Body of pancreas (tissue), 4 donors: ENCODE results near the gene FIS1. TPM values are rescaled to one million over a fixed set of nuclear protein-coding genes. Genes with fewer than 3 reads are reported as not detected.
"Not testable (repeated sequence)": the region's sequence is repeated elsewhere in the genome, so short reads cannot be mapped to it uniquely, and the experiment has no call there.

Experiments used
- ATAC-seq: fragments of 150-250 bp; one replicate; pipeline ENCODE4 v1.9.1; 2016
- DNase-seq, 4 donors: peaks; one replicate each; pipeline ENCODE4 v3.0.0-alpha.2; 2019
- H3K27ac ChIP-seq, 4 donors: fragments of 200-600 bp; sonication (generic); 1 replicate in 3 of 4; 2 replicates in 1 of 4; pipeline versions ENCODE4 v1.5.1 to v1.6.1; 2016 to 2019; ENCODE audit warnings: mild to moderate bottlenecking in 1 of 4, mixed read lengths in 1 of 4, moderate library complexity in 1 of 4
- H3K27me3 ChIP-seq, 2 donors: fragments of 200-600 bp; sonication (generic); one replicate each; pipeline ENCODE4 v1.6.0; 2016; ENCODE audit warnings: mild to moderate bottlenecking in 1 of 2
- H3K36me3 ChIP-seq, 2 donors: fragments of 200-600 bp; sonication (generic); replicated peaks in 1 of 2; 2 replicates each; pipeline ENCODE4 v1.5.1; 2016; ENCODE audit warnings: low read depth in 2 of 2; ENCODE audit not compliant: insufficient read depth in 1 of 2
- H3K4me1 ChIP-seq: fragments of 200-600 bp; sonication (generic); one replicate; pipeline ENCODE4 v1.6.0; 2016
- H3K4me3 ChIP-seq, 2 donors: fragments of 200-600 bp; sonication (generic); 1 replicate in 1 of 2; 2 replicates in 1 of 2; pipeline ENCODE4 v1.5.1; 2016 to 2019
- H3K9me3 ChIP-seq, 3 donors: fragments of 200-600 bp; sonication (generic); 1 replicate in 2 of 3; 2 replicates in 1 of 3; pipeline ENCODE4 v1.5.1; 2016
- CTCF ChIP-seq, 7 experiments: fragments of 450-650 bp in 4 of 7; fragments of 200-600 bp in 3 of 7; sonication (generic) in 3 of 7; IDR thresholded peaks; one replicate each; pipeline ENCODE4 v1.5.1; 2016 to 2019; ENCODE audit warnings: antibody characterized with exemption in 7 of 7
- POLR2A ChIP-seq, 3 donors: fragments of 450-650 bp; IDR thresholded peaks; one replicate each; pipeline ENCODE4 v1.6.1; 2016; ENCODE audit warnings: antibody characterized with exemption in 3 of 3, mild to moderate bottlenecking in 2 of 3
- WGBS, 2 donors: methylation state at CpG; one replicate each; pipeline ENCODE4 v1.1.5; 2017; 5-methylcytosine and 5-hydroxymethylcytosine counted together
- intact Hi-C: fragments of 100-400 bp; cut with DNase I; formaldehyde crosslinking; loops from one replicate; pipeline ENCODE4 v1.15.1; 2023
- total RNA-seq, 2 donors: library from RNA; depleted of rRNA; stranded (reverse); fragments of >200 nt; gene quantifications; one replicate each; pipeline ENCODE4 v1.1.0, GENCODE V29; 2016

Gene FIS1
- total RNA-seq, 2 donors from 2014 or later, result 88.2 to 148 TPM

GRCh38 chr7:101202603-101202918 is 42.3 kb downstream of the FIS1 start:
- Histone ChIP-seq H3K27ac (no peak overlapping the region), H3K9me3 (no peaks in the 10 kb centered on the region), H3K4me1 (peaks cover 10% of the 10 kb centered on the region), H3K4me3 (no peak overlapping the region), H3K36me3 (no peaks in the 10 kb centered on the region), H3K27me3 (peaks cover 0 to 16% of the 10 kb centered on the region in 2 donors)
- TF ChIP-seq CTCF (IDR thresholded peaks at IDR 0.05) (no peak), POLR2A (IDR thresholded peaks at IDR 0.05) (no peak)
- ATAC-seq (no peak), DNase-seq (no peak)
- 83 to 97% methylated on average over 3 to 5 of the region's 5 CpGs for WGBS, 2 donors
- intact Hi-C loops, result no loop called here

- intact Hi-C loops, result no loop called here
Measured at GRCh38 chr7:101201695-101202602, 42.9 kb downstream of the FIS1 start.

GRCh38 chr7:101200862-101201599 is 43.9 kb downstream of the FIS1 start, which contains the start of gene MOGAT3:
MOGAT3 (minus strand) TSS chr7:101201036; CDS start chr7:101200854, 182 bp downstream.
- H3K4me3 ChIP-seq, result no peak within 1 kb of the TSS

More at GRCh38 chr7:101201695-101202602, 42.9 kb downstream of the FIS1 start:
- ATAC-seq, result peak; percentile 31
- no peak overlapping the region for H3K27ac ChIP-seq
- H3K9me3 ChIP-seq, result no peaks in the 10 kb centered on the region
- H3K4me1 ChIP-seq, result peaks cover 10% of the 10 kb centered on the region
- DNase-seq, result peak in 2 of 4 donors; percentile 32 to 41
- TF ChIP-seq POLR2A (IDR thresholded peaks at IDR 0.05), result no peak
- TF ChIP-seq CTCF (IDR thresholded peaks at IDR 0.05), result no peak
- H3K27me3 ChIP-seq, result peaks cover 0 to 16% of the 10 kb centered on the region in 2 donors
- H3K36me3 ChIP-seq, result no peaks in the 10 kb centered on the region
- 0 to 11% methylated on average over 9 to 73 of the region's 75 CpGs for WGBS, 2 donors
- no peak overlapping the region for H3K4me3 ChIP-seq

GRCh38 chr7:101200504-101200861 is 44.4 kb downstream of the FIS1 start:
- Histone ChIP-seq H3K36me3 (no peaks in the 10 kb centered on the region), H3K27ac (no peak overlapping the region), H3K4me1 (peaks cover 10% of the 10 kb centered on the region), H3K27me3 (peaks cover 0 to 16% of the 10 kb centered on the region in 2 donors), H3K9me3 (no peaks in the 10 kb centered on the region), H3K4me3 (no peak overlapping the region)
- intact Hi-C loops, result no loop called here
- DNase-seq (no peak), ATAC-seq (no peak)
- WGBS, 2 donors, result 58 to 80% methylated on average over 2 of the region's 2 CpGs
- no peak for TF ChIP-seq POLR2A (IDR thresholded peaks at IDR 0.05)
- TF ChIP-seq CTCF (IDR thresholded peaks at IDR 0.05), result no peak

More at GRCh38 chr7:101200862-101201599, 43.9 kb downstream of the FIS1 start, which contains the start of gene MOGAT3:
- no peak within 1 kb of the TSS for H3K27ac ChIP-seq
- H3K36me3 ChIP-seq, result no peaks in the 10 kb centered on the region
- intact Hi-C loops, result no loop called here
- 30 to 31% methylated on average over 16 to 21 of the region's 21 CpGs for WGBS, 2 donors
- peaks cover 0 to 16% of the 10 kb centered on the region in 2 donors for H3K27me3 ChIP-seq
- H3K9me3 ChIP-seq, result no peaks in the 10 kb centered on the region
- TF ChIP-seq POLR2A (IDR thresholded peaks at IDR 0.05) (no peak), CTCF (IDR thresholded peaks at IDR 0.05) (no peak)
- ATAC-seq, result no peak
- peaks cover 10% of the 10 kb centered on the region for H3K4me1 ChIP-seq
- DNase-seq, result no peak

- intact Hi-C loops, H3K9me3 ChIP-seq, H3K27ac ChIP-seq, DNase-seq, H3K4me1 ChIP-seq, H3K4me3 ChIP-seq, H3K36me3 ChIP-seq, ATAC-seq: not testable (repeated sequence)
- 89 to 93% methylated on average over 3 to 10 of the region's 10 CpGs for WGBS, 2 donors
- H3K27me3 ChIP-seq, result peaks cover 0 to 16% of the 10 kb centered on the region in 2 donors
Measured at GRCh38 chr7:101199522-101199921, 45.4 kb downstream of the FIS1 start.
